ENCODE results near the gene RBFA. TPM values are rescaled to one million over a fixed set of nuclear protein-coding genes. Genes with fewer than 3 reads are reported as not detected.

RBFA gene
- total RNA-seq, 2 experiments from 2014 or later, result 25.2 to 26.2 TPM

GRCh38 chr18:80077873-80078272, 43.6 kb downstream of the RBFA start:
- Mint-ChIP-seq H3K9me3 (ENCODE audit: insufficient read depth) (no peaks in the 10 kb centered on the region), H3K36me3 (ENCODE audit: low read depth) (no peaks in the 10 kb centered on the region), H3K4me3 (no peak overlapping the region), H3K27me3 (ENCODE audit: low read depth) (peaks cover 3% of the 10 kb centered on the region), H3K27ac (no peak overlapping the region), H3K4me1 (ENCODE audit: low read depth) (no peaks in the 10 kb centered on the region)
- no peak for DNase-seq
- ATAC-seq, result no peak
- POLR2A ChIA-PET, result no interaction called here
- CTCF ChIA-PET, result no interaction called here

Other genes with a start within 250 kb of the RBFA start
- gene KCNG2, start 236.5 kb upstream of the RBFA start, total RNA-seq, result not detected
- gene SLC66A2, start 82.8 kb upstream of the RBFA start, total RNA-seq, result 10 to 100 TPM; 21.6 to 23.2 TPM
- 1 to 10 TPM in 1 of 2 experiments, under 1 TPM in 1; 0.50 to 1.5 TPM for gene HSBP1L1, start 69.8 kb upstream of the RBFA start, total RNA-seq
- gene TXNL4A, start 45.9 kb upstream of the RBFA start, total RNA-seq, result 100 to 1,000 TPM; 132 to 136 TPM
- gene ADNP2, start 74.8 kb downstream of the RBFA start, total RNA-seq, result 10 to 100 TPM; 23.5 to 24.5 TPM
- under 1 TPM in 1 of 2 experiments, not detected in 1; 0.18 TPM for gene PARD6G, start 213.1 kb downstream of the RBFA start, total RNA-seq

Data from activated CD8-positive, alpha-beta T cell treated with anti-CD3 and anti-CD28 coated beads, Interleukin-2, amount 10 ng/mL, durations not matched to agents 7 days and 5 days (primary cell).